Measurements from ENCODE around the gene SYT3.

DNA sequence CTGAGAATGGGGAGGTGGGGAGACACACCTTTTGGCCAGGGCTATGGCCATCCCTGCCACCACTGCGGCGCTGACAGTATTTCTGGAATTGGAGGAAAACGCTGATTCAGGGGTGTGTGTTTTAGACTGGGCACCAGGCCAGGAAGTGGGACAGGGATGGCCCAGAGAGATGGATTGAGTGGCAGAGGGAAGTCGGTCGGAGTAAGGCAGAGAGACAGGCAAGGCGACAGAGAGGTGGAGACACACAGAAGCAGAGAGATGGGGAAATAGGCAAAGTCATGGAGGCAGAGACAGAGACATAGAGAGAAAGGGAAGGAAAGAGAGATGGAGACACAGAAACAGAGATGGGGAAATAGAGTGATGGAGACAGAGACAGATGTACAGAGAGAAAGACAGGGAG is 5.4 kb upstream of the SYT3 start:
- TF ChIP-seq CTCF (IDR thresholded peaks at IDR 0.05) (no peak), POLR2AphosphoS5 (IDR thresholded peaks at IDR 0.05) (no peak)
